ENCODE measurements around the gene SYNPO2. TPM values are rescaled to one million over a fixed set of nuclear protein-coding genes. Genes with fewer than 3 reads are reported as not detected.
"Not testable (repeated sequence)": the region's sequence is repeated elsewhere in the genome, so short reads cannot be mapped to it uniquely, and the experiment has no call there.

SYNPO2 gene
- polyA plus RNA-seq, 1 donor from 2014 or later: not detected

- peaks cover 2% of the 10 kb centered on the region for H3K27me3 Mint-ChIP-seq
- no peaks in the 10 kb centered on the region for H3K36me3 Mint-ChIP-seq
- no peak overlapping the region for H3K27ac Mint-ChIP-seq
- no peaks in the 10 kb centered on the region for H3K9me3 Mint-ChIP-seq
- no peak overlapping the region for H3K4me3 Mint-ChIP-seq
- peaks cover 0 to 5% (median 0%) of the 10 kb centered on the region in 3 donors for H3K4me1 Mint-ChIP-seq
These were observed 23.5 kb upstream of the SYNPO2 start for GRCh38 chr4:118865091-118865708.

- Mint-ChIP-seq H3K27me3 (no peaks in the 10 kb centered on the region), H3K4me1 (peaks cover 0 to 5% (median 0%) of the 10 kb centered on the region in 3 donors), H3K36me3 (no peaks in the 10 kb centered on the region), H3K4me3 (no peak overlapping the region), H3K27ac (no peak overlapping the region), H3K9me3 (no peaks in the 10 kb centered on the region)
These were observed 22.2 kb upstream of the SYNPO2 start for GRCh38 chr4:118866442-118866841.

- no peaks in the 10 kb centered on the region for H3K9me3 Mint-ChIP-seq
- no peaks in the 10 kb centered on the region for H3K36me3 Mint-ChIP-seq
- no peak overlapping the region for H3K27ac Mint-ChIP-seq
- H3K4me3 Mint-ChIP-seq: no peak overlapping the region
- H3K4me1 Mint-ChIP-seq: peaks cover 0 to 5% (median 0%) of the 10 kb centered on the region in 3 donors
- no peaks in the 10 kb centered on the region for H3K27me3 Mint-ChIP-seq
These were observed 21.2 kb upstream of the SYNPO2 start for GRCh38 chr4:118867311-118868067.

GRCh38 chr4:118869808-118870342, 18.8 kb upstream of the SYNPO2 start:
- H3K36me3 Mint-ChIP-seq: no peaks in the 10 kb centered on the region
- H3K4me3 Mint-ChIP-seq: no peak overlapping the region
- peaks cover 0 to 2% (median 0%) of the 10 kb centered on the region in 3 donors for H3K9me3 Mint-ChIP-seq
- peaks cover 0 to 5% (median 0%) of the 10 kb centered on the region in 3 donors for H3K4me1 Mint-ChIP-seq
- peaks cover 1% of the 10 kb centered on the region for H3K27me3 Mint-ChIP-seq
- H3K27ac Mint-ChIP-seq: no peak overlapping the region

GRCh38 chr4:118872181-118872580, 16.5 kb upstream of the SYNPO2 start:
- Mint-ChIP-seq H3K36me3 (no peaks in the 10 kb centered on the region), H3K9me3 (peaks cover 0 to 3% (median 0%) of the 10 kb centered on the region in 3 donors), H3K4me1 (no peaks in the 10 kb centered on the region), H3K27ac (no peak overlapping the region), H3K4me3 (no peak overlapping the region), H3K27me3 (peaks cover 3% of the 10 kb centered on the region)

- no peaks in the 10 kb centered on the region for H3K36me3 Mint-ChIP-seq
These were observed 10.9 kb upstream of the SYNPO2 start for GRCh38 chr4:118877797-118878196.

GRCh38 chr4:118878507-118878906, 10.1 kb upstream of the SYNPO2 start:
- H3K27me3 Mint-ChIP-seq, H3K27ac Mint-ChIP-seq, H3K36me3 Mint-ChIP-seq, H3K9me3 Mint-ChIP-seq, H3K4me3 Mint-ChIP-seq, H3K4me1 Mint-ChIP-seq: not testable (repeated sequence)

More at GRCh38 chr4:118877797-118878196, 10.9 kb upstream of the SYNPO2 start:
- Mint-ChIP-seq H3K4me3 (no peak overlapping the region), H3K9me3 (peaks cover 0 to 4% (median 3%) of the 10 kb centered on the region in 3 donors), H3K4me1 (no peaks in the 10 kb centered on the region), H3K27ac (no peak overlapping the region), H3K27me3 (peaks cover 3% of the 10 kb centered on the region)

- H3K36me3 Mint-ChIP-seq: no peaks in the 10 kb centered on the region
- peaks cover 3% of the 10 kb centered on the region for H3K27me3 Mint-ChIP-seq
- no peak overlapping the region for H3K4me3 Mint-ChIP-seq
- H3K4me1 Mint-ChIP-seq: no peaks in the 10 kb centered on the region
- peaks cover 0 to 4% (median 3%) of the 10 kb centered on the region in 3 donors for H3K9me3 Mint-ChIP-seq
- no peak overlapping the region for H3K27ac Mint-ChIP-seq
These were observed 9.2 kb upstream of the SYNPO2 start for GRCh38 chr4:118879409-118879808.

- no peak overlapping the region for H3K4me3 Mint-ChIP-seq
- H3K27me3 Mint-ChIP-seq: peaks cover 4% of the 10 kb centered on the region
- H3K36me3 Mint-ChIP-seq: no peaks in the 10 kb centered on the region
- H3K27ac Mint-ChIP-seq: no peak overlapping the region
- H3K9me3 Mint-ChIP-seq: peaks cover 0 to 4% (median 0%) of the 10 kb centered on the region in 3 donors
- H3K4me1 Mint-ChIP-seq: no peaks in the 10 kb centered on the region
These were observed 7.0 kb upstream of the SYNPO2 start for GRCh38 chr4:118881512-118882146.

- H3K4me3 Mint-ChIP-seq: no peak overlapping the region
- no peaks in the 10 kb centered on the region for H3K36me3 Mint-ChIP-seq
- H3K9me3 Mint-ChIP-seq: peaks cover 0 to under 1% (median 0%) of the 10 kb centered on the region in 3 donors
- H3K27me3 Mint-ChIP-seq: peaks cover 13% of the 10 kb centered on the region
- H3K4me1 Mint-ChIP-seq: peaks cover 2 to 9% (median 6%) of the 10 kb centered on the region in 3 donors
- no peak overlapping the region for H3K27ac Mint-ChIP-seq
These were observed 4.8 kb upstream of the SYNPO2 start for GRCh38 chr4:118883861-118884260.

GRCh38 chr4:118884716-118885115, 3.9 kb upstream of the SYNPO2 start:
- Mint-ChIP-seq H3K36me3 (no peaks in the 10 kb centered on the region), H3K9me3 (no peaks in the 10 kb centered on the region), H3K4me3 (no peak overlapping the region), H3K27ac (no peak overlapping the region), H3K27me3 (peaks cover 20% of the 10 kb centered on the region), H3K4me1 (peaks cover 2 to 14% (median 11%) of the 10 kb centered on the region in 3 donors)

GRCh38 chr4:118889312-118889691, 648 bp downstream of the SYNPO2 start:
- Mint-ChIP-seq H3K4me3 (peak overlapping the region; percentile 6 to 90 (median 78)), H3K9me3 (no peaks in the 10 kb centered on the region), H3K27ac (no peak overlapping the region), H3K36me3 (no peaks in the 10 kb centered on the region), H3K4me1 (peaks cover 5 to 19% (median 14%) of the 10 kb centered on the region in 3 donors), H3K27me3 (peaks cover 26% of the 10 kb centered on the region)

- H3K27me3 Mint-ChIP-seq: peaks cover 11% of the 10 kb centered on the region
- H3K27ac Mint-ChIP-seq: no peak overlapping the region
- H3K9me3 Mint-ChIP-seq: no peaks in the 10 kb centered on the region
- no peak overlapping the region for H3K4me3 Mint-ChIP-seq
- H3K4me1 Mint-ChIP-seq: peaks cover 3 to 9% (median 7%) of the 10 kb centered on the region in 3 donors
- no peaks in the 10 kb centered on the region for H3K36me3 Mint-ChIP-seq
These were observed 5.4 kb downstream of the SYNPO2 start for GRCh38 chr4:118894034-118894433.

- Mint-ChIP-seq H3K9me3 (no peaks in the 10 kb centered on the region), H3K27me3 (peaks cover 3% of the 10 kb centered on the region), H3K36me3 (no peaks in the 10 kb centered on the region), H3K4me1 (no peaks in the 10 kb centered on the region), H3K4me3 (no peak overlapping the region), H3K27ac (no peak overlapping the region)
These were observed 9.6 kb downstream of the SYNPO2 start for GRCh38 chr4:118898221-118898620.

- Mint-ChIP-seq H3K9me3 (no peaks in the 10 kb centered on the region), H3K27ac (peak overlapping the region in 1 of 3 donors; percentile 32), H3K36me3 (no peaks in the 10 kb centered on the region)
These were observed 10.1 kb downstream of the SYNPO2 start for GRCh38 chr4:118898684-118899138.

More at GRCh38 chr4:118898684-118899138, 10.1 kb downstream of the SYNPO2 start:
- H3K4me3 Mint-ChIP-seq: no peak overlapping the region
- H3K4me1 Mint-ChIP-seq: no peaks in the 10 kb centered on the region
- peaks cover 3% of the 10 kb centered on the region for H3K27me3 Mint-ChIP-seq
